ENCODE results near the gene YPEL3.

YPEL3 gene

GRCh38 chr16:30068333-30068732 lies 27.7 kb downstream of the YPEL3 start:
- no peak for DNase-seq

GRCh38 chr16:30067584-30067916 lies 28.5 kb downstream of the YPEL3 start:
- DNase-seq: no peak

GRCh38 chr16:30066761-30067583 lies 29.0 kb downstream of the YPEL3 start:
- DNase-seq: no peak

- no peak for DNase-seq
Measured at GRCh38 chr16:30065943-30066760, 29.9 kb downstream of the YPEL3 start.

- peak; percentile 95 for DNase-seq
Measured at GRCh38 chr16:30065102-30065942, 30.7 kb downstream of the YPEL3 start, which contains the start of gene ALDOA. ALDOA (plus strand) TSS chr16:30065760; CDS start chr16:30066898, 1,138 bp downstream.

- DNase-seq: no peak
Measured at GRCh38 chr16:30064729-30065101, 31.3 kb downstream of the YPEL3 start.

GRCh38 chr16:30063893-30064728 lies 31.9 kb downstream of the YPEL3 start:
- peak; percentile 78 to 79 for DNase-seq

GRCh38 chr16:30063278-30063892 lies 32.6 kb downstream of the YPEL3 start:
- no peak for DNase-seq

- DNase-seq: no peak
Measured at GRCh38 chr16:30060836-30061554, 35.0 kb downstream of the YPEL3 start.

- no peak for DNase-seq
Measured at GRCh38 chr16:30060346-30060745, 35.7 kb downstream of the YPEL3 start.

GRCh38 chr16:30054959-30055553 lies 41.0 kb downstream of the YPEL3 start:
- DNase-seq: peak; percentile 46 to 50

- DNase-seq: no peak
Measured at GRCh38 chr16:30054451-30054850, 41.6 kb downstream of the YPEL3 start.

GRCh38 chr16:30053376-30054015 lies 42.5 kb downstream of the YPEL3 start:
- DNase-seq: no peak

GRCh38 chr16:30052671-30053372 lies 43.2 kb downstream of the YPEL3 start:
- peak; percentile 88 to 90 for DNase-seq

GRCh38 chr16:30051518-30051917 lies 44.5 kb downstream of the YPEL3 start:
- DNase-seq: no peak

GRCh38 chr16:30049871-30050270 lies 46.1 kb downstream of the YPEL3 start:
- DNase-seq: no peak

GRCh38 chr16:30046588-30046987 lies 49.4 kb downstream of the YPEL3 start:
- no peak for DNase-seq

GRCh38 chr16:30046178-30046577 lies 49.8 kb downstream of the YPEL3 start:
- DNase-seq: no peak
